ENCODE data around the gene PCDHGA5.
"Not testable (repeated sequence)": the region's sequence is repeated elsewhere in the genome, so short reads cannot be mapped to it uniquely, and the experiment has no call there.

PCDHGA5 gene

GRCh38 chr5:141328231-141328630 is 35.7 kb upstream of the PCDHGA5 start:
- no peaks in the 10 kb centered on the region for H3K27me3 ChIP-seq (ENCODE audit: insufficient read depth, poor library complexity, severe bottlenecking)
- no peak overlapping the region for H3K4me3 ChIP-seq (replicated peaks; ENCODE audit: insufficient read depth, low read length)
- no peak overlapping the region for H3K27ac ChIP-seq (replicated peaks)
- TF ChIP-seq REST (IDR thresholded peaks at IDR 0.05; ENCODE audit: insufficient replicate concordance, low read depth) (no peak), SPI1 (IDR thresholded peaks at IDR 0.05; ENCODE audit: borderline replicate concordance, low read depth) (no peak), GABPA (IDR thresholded peaks at IDR 0.05; ENCODE audit: low read depth) (no peak), POLR2AphosphoS5 (IDR thresholded peaks at IDR 0.05; ENCODE audit: low read depth) (no peak), CTCF (IDR thresholded peaks at IDR 0.05; ENCODE audit: insufficient read depth, low read length) (no peak)
- DNase-seq (ENCODE audit: low read depth in 1 of 2, low spot score in 1 of 2): no peak

GRCh38 chr5:141330299-141331080 is 33.5 kb upstream of the PCDHGA5 start, which contains the start of gene PCDHGA1:
PCDHGA1 (plus strand) TSS chr5:141330514.
- Histone ChIP-seq H3K27me3 (ENCODE audit: insufficient read depth, poor library complexity, severe bottlenecking) (no peaks in the 10 kb centered on the region), H3K4me3 (replicated peaks; ENCODE audit: insufficient read depth, low read length) (no peak within 1 kb of the TSS), H3K27ac (replicated peaks) (no peak within 1 kb of the TSS)
- DNase-seq (ENCODE audit: low read depth in 1 of 2, low spot score in 1 of 2): no peak
- TF ChIP-seq CTCF (IDR thresholded peaks at IDR 0.05; ENCODE audit: insufficient read depth, low read length): no peak
- no peak for TF ChIP-seq GABPA (IDR thresholded peaks at IDR 0.05; ENCODE audit: low read depth)
- TF ChIP-seq POLR2AphosphoS5 (IDR thresholded peaks at IDR 0.05; ENCODE audit: low read depth): no peak
- no peak for TF ChIP-seq REST (IDR thresholded peaks at IDR 0.05; ENCODE audit: insufficient replicate concordance, low read depth)
- TF ChIP-seq SPI1 (IDR thresholded peaks at IDR 0.05; ENCODE audit: borderline replicate concordance, low read depth): no peak

- H3K4me3 ChIP-seq (replicated peaks; ENCODE audit: insufficient read depth, low read length); H3K27ac ChIP-seq (replicated peaks); DNase-seq (ENCODE audit: low read depth in 1 of 2, low spot score in 1 of 2); H3K27me3 ChIP-seq (ENCODE audit: insufficient read depth, poor library complexity, severe bottlenecking): not testable (repeated sequence)
These were observed 31.4 kb upstream of the PCDHGA5 start for GRCh38 chr5:141332571-141332970.

- Histone ChIP-seq H3K27ac (replicated peaks) (no peak within 1 kb of the TSS), H3K4me3 (replicated peaks; ENCODE audit: insufficient read depth, low read length) (no peak within 1 kb of the TSS), H3K27me3 (ENCODE audit: insufficient read depth, poor library complexity, severe bottlenecking) (no peaks in the 10 kb centered on the region)
- no peak for DNase-seq (ENCODE audit: low read depth in 1 of 2, low spot score in 1 of 2)
- TF ChIP-seq POLR2AphosphoS5 (IDR thresholded peaks at IDR 0.05; ENCODE audit: low read depth) (no peak), CTCF (IDR thresholded peaks at IDR 0.05; ENCODE audit: insufficient read depth, low read length) (no peak), SPI1 (IDR thresholded peaks at IDR 0.05; ENCODE audit: borderline replicate concordance, low read depth) (no peak), GABPA (IDR thresholded peaks at IDR 0.05; ENCODE audit: low read depth) (no peak), REST (IDR thresholded peaks at IDR 0.05; ENCODE audit: insufficient replicate concordance, low read depth) (no peak)
These were observed 25.2 kb upstream of the PCDHGA5 start, which contains the start of gene PCDHGA2 for GRCh38 chr5:141338538-141339306. PCDHGA2 (plus strand) TSS chr5:141338760.

GRCh38 chr5:141340781-141341354 is 23.1 kb upstream of the PCDHGA5 start:
- H3K27ac ChIP-seq (replicated peaks); DNase-seq (ENCODE audit: low read depth in 1 of 2, low spot score in 1 of 2); H3K27me3 ChIP-seq (ENCODE audit: insufficient read depth, poor library complexity, severe bottlenecking); H3K4me3 ChIP-seq (replicated peaks; ENCODE audit: insufficient read depth, low read length): not testable (repeated sequence)
